ENCODE measurements around the gene TNFAIP8.

TNFAIP8 gene

GRCh38 chr5:119371146-119371545, 15.3 kb downstream of the TNFAIP8 start:
- DNase-seq = no peak

GRCh38 chr5:119373449-119373858, 17.6 kb downstream of the TNFAIP8 start:
- no peak for DNase-seq

- no peak for DNase-seq
Measured at GRCh38 chr5:119374901-119375300, 19.1 kb downstream of the TNFAIP8 start.

GRCh38 chr5:119377066-119377465, 21.2 kb downstream of the TNFAIP8 start:
- DNase-seq = no peak

- no peak for DNase-seq
Measured at GRCh38 chr5:119378075-119378700, 22.4 kb downstream of the TNFAIP8 start.

GRCh38 chr5:119379096-119379495, 23.3 kb downstream of the TNFAIP8 start:
- no peak for DNase-seq

GRCh38 chr5:119379942-119380547, 24.2 kb downstream of the TNFAIP8 start:
- no peak for DNase-seq

GRCh38 chr5:119382169-119382568, 26.4 kb downstream of the TNFAIP8 start:
- DNase-seq = no peak

GRCh38 chr5:119383008-119383407, 27.2 kb downstream of the TNFAIP8 start:
- DNase-seq = no peak

GRCh38 chr5:119385136-119385535, 29.3 kb downstream of the TNFAIP8 start:
- no peak for DNase-seq

- DNase-seq = no peak
Measured at GRCh38 chr5:119385536-119386128, 29.8 kb downstream of the TNFAIP8 start.

- DNase-seq = no peak
Measured at GRCh38 chr5:119386596-119387344, 31.0 kb downstream of the TNFAIP8 start.

- DNase-seq = no peak
Measured at GRCh38 chr5:119387945-119388618, 32.3 kb downstream of the TNFAIP8 start.

GRCh38 chr5:119388619-119389190, 32.9 kb downstream of the TNFAIP8 start:
- DNase-seq = no peak

GRCh38 chr5:119389288-119390030, 33.6 kb downstream of the TNFAIP8 start:
- DNase-seq = peak; percentile 60

GRCh38 chr5:119390404-119390803, 34.6 kb downstream of the TNFAIP8 start:
- no peak for DNase-seq

GRCh38 chr5:119393201-119393691, 37.4 kb downstream of the TNFAIP8 start:
- DNase-seq = no peak

GRCh38 chr5:119393746-119394145, 37.9 kb downstream of the TNFAIP8 start:
- DNase-seq = no peak

- DNase-seq = no peak
Measured at GRCh38 chr5:119395080-119395836, 39.4 kb downstream of the TNFAIP8 start.

GRCh38 chr5:119396030-119396664, 40.3 kb downstream of the TNFAIP8 start:
- DNase-seq = no peak
